ENCODE measurements around the gene ZIC4.

- no peak for TF ChIP-seq ZNF274 (IDR thresholded peaks at IDR 0.05; ENCODE audit: low read depth, low read length)
- TF ChIP-seq YY1 (IDR thresholded peaks at IDR 0.05; ENCODE audit: insufficient read depth, insufficient read length) = peak; percentile 15
- no peak for TF ChIP-seq SUZ12 (IDR thresholded peaks at IDR 0.05; ENCODE audit: extremely low read depth, insufficient read depth, insufficient read length)
Measured at GRCh38 chr3:147393261-147393942, 12.9 kb downstream of the ZIC4 start.

Measured in NT2/D1 (cell line).